Measurements from ENCODE around the gene HDAC4.

The HDAC4 gene

GRCh38 chr2:239227661-239228371, 173.0 kb downstream of the HDAC4 start:
- DNase-seq: no peak

- DNase-seq: no peak
Measured at GRCh38 chr2:239226677-239227581, 173.9 kb downstream of the HDAC4 start.

GRCh38 chr2:239225871-239226561, 174.8 kb downstream of the HDAC4 start:
- no peak for DNase-seq

GRCh38 chr2:239225371-239225851, 175.4 kb downstream of the HDAC4 start:
- DNase-seq: no peak

GRCh38 chr2:239224955-239225354, 175.9 kb downstream of the HDAC4 start:
- DNase-seq: no peak

- DNase-seq: no peak
Measured at GRCh38 chr2:239224199-239224570, 176.6 kb downstream of the HDAC4 start.

- no peak for DNase-seq
Measured at GRCh38 chr2:239223310-239224198, 177.3 kb downstream of the HDAC4 start.

- DNase-seq: no peak
Measured at GRCh38 chr2:239222706-239223309, 178.0 kb downstream of the HDAC4 start.

GRCh38 chr2:239222312-239222660, 178.5 kb downstream of the HDAC4 start:
- no peak for DNase-seq

- DNase-seq: peak; percentile 51
Measured at GRCh38 chr2:239220981-239221396, 179.8 kb downstream of the HDAC4 start.

- DNase-seq: no peak
Measured at GRCh38 chr2:239220341-239220740, 180.5 kb downstream of the HDAC4 start.

GRCh38 chr2:239216614-239217273, 184.1 kb downstream of the HDAC4 start:
- DNase-seq: no peak

GRCh38 chr2:239215988-239216613, 184.7 kb downstream of the HDAC4 start:
- DNase-seq: no peak

- DNase-seq: no peak
Measured at GRCh38 chr2:239215136-239215925, 185.5 kb downstream of the HDAC4 start.

- DNase-seq: no peak
Measured at GRCh38 chr2:239214725-239215124, 186.1 kb downstream of the HDAC4 start.

- no peak for DNase-seq
Measured at GRCh38 chr2:239213643-239214101, 187.1 kb downstream of the HDAC4 start.

GRCh38 chr2:239212929-239213642, 187.7 kb downstream of the HDAC4 start:
- no peak for DNase-seq

GRCh38 chr2:239212121-239212928, 188.5 kb downstream of the HDAC4 start:
- no peak for DNase-seq
